CD4-positive, alpha-beta T cell treated with Interleukin-15 for 4 hours (primary cell): ENCODE measurements around the gene CCDC197.

Source experiments
- DNase-seq: peaks from one replicate; pipeline ENCODE4 v3.0.0-alpha.2; 2020; ENCODE audit warnings: low spot score

The CCDC197 gene

GRCh38 chr14:93997082-93997481 lies at the start of gene CCDC197:
TSS of gene CCDC197 (plus strand) at chr14:93997301. CDS start at chr14:93998132, 831 bp downstream.
- DNase-seq = no peak

GRCh38 chr14:93949511-93950075 lies 47.5 kb upstream of the CCDC197 start:
- DNase-seq = no peak

DNA sequence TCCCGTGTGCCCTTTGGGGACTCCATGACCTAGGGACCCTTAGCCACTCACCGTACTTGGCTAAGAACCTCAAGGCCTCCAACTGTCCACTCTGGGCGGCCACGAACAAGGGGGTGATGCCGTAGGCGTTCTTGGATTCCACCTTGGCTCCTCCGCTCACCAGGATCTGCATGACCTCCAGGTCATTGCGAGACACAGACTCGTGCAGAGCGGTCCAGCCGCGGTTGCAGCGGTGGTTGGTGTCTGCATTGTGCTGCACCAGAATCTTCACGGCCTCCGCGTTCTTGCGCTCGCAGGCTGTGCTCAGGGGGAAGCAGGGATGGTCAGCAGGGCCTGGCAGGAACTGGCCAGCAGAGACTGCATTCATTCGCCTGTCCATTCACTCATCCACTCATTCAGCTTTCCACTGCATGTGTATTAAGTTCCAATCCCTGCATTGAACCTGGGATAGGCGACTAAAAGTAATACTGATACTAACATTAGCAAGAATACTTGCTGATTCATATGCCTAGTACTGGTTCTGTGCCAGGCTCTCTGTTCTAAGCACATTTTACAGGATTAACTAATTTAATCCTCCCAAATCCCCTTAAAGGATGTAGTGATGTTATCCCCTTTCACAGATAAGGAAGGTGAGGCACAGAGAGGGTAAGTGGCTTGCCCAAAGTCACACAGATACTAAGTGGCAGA lies 46.0 kb upstream of the CCDC197 start:
- no peak for DNase-seq

DNA sequence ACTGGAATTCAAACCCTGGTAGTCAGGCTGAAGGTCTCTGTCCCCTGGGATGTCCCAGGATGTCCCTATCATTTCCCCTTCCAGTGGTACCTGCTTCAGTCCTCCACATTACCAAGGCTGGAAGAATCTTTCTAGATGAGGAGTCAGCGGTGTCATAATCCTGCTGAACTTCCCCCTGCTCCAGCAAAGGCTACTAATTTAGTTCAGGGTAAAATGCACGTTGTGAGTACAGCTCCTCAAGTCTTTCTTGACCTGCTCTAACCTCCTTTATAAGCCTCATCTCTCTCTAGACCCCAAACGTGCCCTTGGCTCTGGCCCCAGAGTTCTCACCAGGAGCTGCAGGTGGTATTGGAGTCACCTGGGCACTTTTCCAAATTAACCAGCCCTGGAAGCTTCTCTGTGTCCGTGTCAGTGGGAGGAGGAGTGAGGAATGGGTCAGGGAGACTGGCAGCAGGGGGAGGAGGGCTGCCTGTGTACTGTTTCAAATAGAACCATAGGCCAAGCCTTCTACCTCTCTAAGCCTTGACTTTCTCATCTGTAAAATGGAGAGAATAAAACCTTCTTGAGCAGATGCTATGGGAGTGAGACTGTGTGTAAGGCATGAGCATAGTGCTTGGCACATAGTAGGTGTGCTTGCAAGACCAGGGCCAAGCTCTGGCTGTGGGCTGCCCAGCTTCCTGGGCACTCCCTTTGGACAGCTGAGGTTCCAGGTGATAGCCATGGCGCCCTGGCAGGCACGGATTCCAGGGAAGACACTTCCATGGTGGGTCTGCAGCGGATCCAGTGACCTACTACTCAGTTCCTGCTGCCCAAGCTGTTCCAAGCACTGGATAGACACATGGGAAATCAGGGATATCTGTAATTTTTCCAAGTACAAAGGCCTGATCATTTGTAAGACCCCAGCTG lies 45.2 kb upstream of the CCDC197 start:
- no peak for DNase-seq

GRCh38 chr14:93952829-93953228 lies 44.3 kb upstream of the CCDC197 start:
- DNase-seq = no peak

GRCh38 chr14:93953263-93953662 lies 43.8 kb upstream of the CCDC197 start:
- DNase-seq = no peak

- DNase-seq = no peak
Observed at GRCh38 chr14:93953739-93954515, 43.2 kb upstream of the CCDC197 start.

DNA sequence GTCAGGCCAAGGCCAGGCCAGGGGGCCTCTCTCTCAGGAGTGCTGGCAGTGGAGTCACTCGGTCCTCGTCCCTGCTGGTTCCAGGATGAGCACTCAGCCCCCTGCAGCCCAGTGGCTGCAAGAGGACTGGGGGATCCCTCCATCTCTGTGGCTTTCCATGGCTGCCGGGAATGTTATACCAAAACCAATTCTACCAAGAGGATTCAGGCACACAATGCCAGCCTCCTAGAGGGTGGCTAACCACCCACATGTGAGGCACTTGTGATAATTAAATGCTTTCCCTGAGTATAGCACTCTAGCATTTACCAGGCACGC lies 42.6 kb upstream of the CCDC197 start:
- no peak for DNase-seq

GRCh38 chr14:93954900-93955849 lies 41.9 kb upstream of the CCDC197 start:
- peak; percentile 62 for DNase-seq

DNA sequence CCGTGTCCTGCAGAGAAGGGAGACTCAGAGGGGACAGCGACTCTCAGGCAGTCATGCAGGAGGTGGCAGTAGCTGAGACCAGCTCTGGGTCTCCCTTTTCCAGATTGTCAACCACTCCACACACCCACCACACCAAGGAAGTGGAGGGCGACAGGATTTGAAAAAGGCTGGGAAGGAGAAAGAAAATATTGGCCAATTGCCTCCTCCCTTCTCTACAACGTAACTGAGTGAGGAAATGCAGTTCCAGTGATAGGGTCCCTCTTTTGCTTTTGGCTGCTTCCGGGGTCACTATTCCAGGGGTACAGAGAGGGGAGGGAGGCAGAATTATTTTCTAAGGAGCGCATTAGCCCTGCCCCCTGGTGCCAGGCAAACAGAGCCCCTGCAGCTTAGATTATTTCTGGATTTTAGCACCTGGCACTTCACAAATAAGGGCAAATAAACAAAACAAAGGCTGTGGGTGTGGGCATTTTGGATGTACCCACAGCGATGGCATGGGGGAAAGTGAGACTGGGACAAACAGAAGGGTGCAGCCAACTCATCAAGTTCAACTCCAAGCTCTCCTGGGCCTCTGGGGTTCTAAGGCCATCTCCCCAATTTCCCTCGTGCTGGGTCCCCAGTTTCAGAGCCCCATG lies 41.1 kb upstream of the CCDC197 start:
- no peak for DNase-seq

GRCh38 chr14:93956514-93957332 lies 40.4 kb upstream of the CCDC197 start:
- DNase-seq = no peak

DNA sequence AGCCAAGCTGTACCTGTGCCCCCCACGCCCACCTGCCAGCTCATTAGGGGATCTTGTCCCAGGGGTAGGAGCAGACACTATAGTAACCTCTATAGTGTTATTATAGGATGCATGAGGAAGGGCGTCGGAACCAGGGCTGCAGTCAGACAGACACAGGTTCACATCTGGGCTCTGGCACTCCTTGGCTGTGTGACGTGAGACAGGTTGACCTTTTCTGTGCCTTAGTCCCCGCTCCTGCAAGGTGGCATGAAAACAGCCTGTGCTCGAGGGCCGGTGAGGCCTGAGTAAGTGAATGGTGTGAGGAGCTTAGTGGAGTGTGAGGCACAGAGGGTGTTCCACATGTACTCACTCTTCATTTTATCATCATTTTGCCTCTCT lies 39.8 kb upstream of the CCDC197 start:
- DNase-seq = no peak

DNA sequence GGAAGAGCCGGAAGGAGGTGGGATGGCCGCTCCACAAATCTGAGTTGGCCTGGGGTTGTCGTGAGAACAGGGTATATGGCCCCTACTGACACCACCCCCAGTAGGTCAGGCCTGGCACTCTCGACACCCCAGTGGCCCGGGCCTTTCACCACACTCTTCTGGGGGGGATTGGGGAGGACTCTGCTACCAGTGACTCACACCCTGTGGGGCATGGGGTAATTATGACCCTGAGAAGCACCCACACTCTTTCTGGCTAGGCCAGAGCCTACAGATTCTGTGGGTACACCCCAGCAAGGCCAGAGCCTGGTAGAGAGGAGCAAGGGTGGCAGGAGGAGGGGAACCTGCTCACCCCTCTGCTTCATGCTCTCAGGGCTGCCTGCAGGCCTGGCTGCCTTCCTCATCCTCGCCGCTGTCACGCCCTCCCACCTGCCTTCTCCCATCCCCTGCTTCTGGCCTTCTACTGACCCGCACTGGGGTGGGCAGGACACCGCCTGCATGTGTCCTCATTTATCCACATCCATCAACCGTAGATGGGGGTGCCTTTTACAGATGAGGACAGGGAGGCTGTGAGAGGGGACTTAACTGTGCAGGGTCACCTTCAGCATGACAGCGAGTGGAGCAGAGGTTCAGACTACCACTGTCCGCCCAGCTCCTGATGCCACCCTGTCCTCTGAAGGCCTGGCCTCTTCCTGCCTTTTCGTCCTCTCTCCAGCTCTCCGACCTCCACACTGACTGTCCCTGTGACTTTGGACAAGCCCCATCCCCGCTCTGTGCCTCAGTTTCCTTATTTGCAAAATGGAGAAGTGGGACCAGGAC lies 39.1 kb upstream of the CCDC197 start:
- no peak for DNase-seq

GRCh38 chr14:93958567-93959238 lies 38.4 kb upstream of the CCDC197 start:
- no peak for DNase-seq

DNA sequence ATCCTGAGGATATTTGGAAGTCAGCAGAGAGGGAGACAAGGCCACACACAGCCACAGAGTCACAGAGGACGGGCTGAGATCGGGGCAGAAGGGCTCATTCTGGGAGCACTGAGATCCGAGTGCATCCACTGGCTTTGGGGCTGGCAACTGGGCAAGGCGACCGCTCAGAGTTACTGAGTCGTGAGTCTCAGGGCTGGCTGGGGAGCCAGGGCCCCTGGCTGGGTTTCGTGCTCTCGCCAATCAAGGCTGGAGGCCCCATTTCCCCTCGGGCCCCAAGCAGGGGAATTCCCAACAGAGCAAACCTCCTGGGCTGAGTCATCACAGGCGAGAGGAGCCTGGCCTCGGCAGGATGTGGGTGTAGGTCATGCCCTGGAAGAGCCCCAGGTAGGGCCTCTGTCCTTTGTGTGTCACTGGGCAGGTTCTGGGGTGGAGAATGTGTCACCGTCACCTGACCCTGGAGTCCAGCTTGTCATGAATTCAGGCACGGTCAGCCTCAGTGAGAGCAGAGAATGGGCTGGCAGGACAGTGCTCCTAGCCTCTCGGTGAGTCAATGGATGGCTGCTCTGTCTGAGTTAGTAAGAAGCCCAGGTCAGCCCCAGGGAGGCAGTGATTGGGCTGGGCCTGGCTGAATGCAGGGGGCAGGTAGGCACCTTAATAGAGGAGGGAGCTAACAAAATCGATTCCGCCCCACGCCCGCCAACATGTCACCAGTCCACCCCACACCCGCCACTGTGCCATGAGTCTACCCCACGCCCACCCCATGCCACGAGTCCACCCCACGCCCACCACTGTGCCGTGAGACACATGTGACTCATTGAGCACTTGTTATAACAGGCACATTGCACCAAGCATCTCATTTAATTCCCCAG lies 37.6 kb upstream of the CCDC197 start:
- DNase-seq = peak; percentile 94

- peak; percentile 20 for DNase-seq
Observed at GRCh38 chr14:93960108-93960475, 37.0 kb upstream of the CCDC197 start.

GRCh38 chr14:93960774-93961438 lies 36.2 kb upstream of the CCDC197 start:
- no peak for DNase-seq
